Measurements from ENCODE around the gene CFAP100.

DNA sequence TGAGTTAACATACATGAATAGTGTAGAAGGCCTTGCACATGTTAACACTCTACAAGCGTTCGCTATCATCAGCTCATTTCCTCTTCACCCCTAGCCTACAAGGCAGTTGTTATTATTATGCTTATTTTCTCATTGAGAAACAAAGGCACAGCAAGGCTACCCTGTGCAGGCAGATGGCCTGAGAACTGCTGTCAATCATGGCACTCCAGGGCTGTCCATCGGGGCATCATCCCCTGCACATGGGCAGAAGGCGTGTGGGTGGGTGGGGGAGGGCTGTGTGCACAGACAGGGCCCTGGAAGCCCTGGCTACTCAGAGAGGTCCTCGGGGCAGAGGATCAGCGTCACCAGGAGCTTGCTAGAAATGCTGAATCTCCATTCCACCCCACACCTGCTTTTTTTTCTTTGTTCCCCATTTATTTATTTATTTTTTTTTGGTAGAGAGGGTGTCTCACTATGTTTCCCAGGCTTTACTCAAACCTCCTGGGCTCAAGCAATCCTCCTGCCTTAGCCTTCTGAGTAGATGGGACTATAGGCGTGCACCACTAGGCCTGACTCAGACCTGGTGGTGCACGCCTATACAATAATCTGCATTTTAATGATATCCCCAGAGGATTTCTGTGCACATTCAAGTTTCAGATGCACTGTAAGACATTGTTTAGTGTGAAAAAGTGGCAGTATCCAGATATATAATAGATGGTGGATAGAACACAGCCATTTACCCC, 90.6 kb downstream of the CFAP100 start:
- TF ChIP-seq, protein P1, sequence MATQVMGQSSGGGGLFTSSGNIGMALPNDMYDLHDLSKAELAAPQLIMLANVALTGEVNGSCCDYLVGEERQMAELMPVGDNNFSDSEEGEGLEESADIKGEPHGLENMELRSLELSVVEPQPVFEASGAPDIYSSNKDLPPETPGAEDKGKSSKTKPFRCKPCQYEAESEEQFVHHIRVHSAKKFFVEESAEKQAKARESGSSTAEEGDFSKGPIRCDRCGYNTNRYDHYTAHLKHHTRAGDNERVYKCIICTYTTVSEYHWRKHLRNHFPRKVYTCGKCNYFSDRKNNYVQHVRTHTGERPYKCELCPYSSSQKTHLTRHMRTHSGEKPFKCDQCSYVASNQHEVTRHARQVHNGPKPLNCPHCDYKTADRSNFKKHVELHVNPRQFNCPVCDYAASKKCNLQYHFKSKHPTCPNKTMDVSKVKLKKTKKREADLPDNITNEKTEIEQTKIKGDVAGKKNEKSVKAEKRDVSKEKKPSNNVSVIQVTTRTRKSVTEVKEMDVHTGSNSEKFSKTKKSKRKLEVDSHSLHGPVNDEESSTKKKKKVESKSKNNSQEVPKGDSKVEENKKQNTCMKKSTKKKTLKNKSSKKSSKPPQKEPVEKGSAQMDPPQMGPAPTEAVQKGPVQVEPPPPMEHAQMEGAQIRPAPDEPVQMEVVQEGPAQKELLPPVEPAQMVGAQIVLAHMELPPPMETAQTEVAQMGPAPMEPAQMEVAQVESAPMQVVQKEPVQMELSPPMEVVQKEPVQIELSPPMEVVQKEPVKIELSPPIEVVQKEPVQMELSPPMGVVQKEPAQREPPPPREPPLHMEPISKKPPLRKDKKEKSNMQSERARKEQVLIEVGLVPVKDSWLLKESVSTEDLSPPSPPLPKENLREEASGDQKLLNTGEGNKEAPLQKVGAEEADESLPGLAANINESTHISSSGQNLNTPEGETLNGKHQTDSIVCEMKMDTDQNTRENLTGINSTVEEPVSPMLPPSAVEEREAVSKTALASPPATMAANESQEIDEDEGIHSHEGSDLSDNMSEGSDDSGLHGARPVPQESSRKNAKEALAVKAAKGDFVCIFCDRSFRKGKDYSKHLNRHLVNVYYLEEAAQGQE (IDR thresholded peaks at IDR 0.05; ENCODE audit: low read depth), result no peak
- no peak for TF ChIP-seq RAD21 (IDR thresholded peaks at IDR 0.05; ENCODE audit: low read depth)
- no peak for TF ChIP-seq TAF1 (IDR thresholded peaks at IDR 0.05; ENCODE audit: low read depth)
- TF ChIP-seq YY1 (IDR thresholded peaks at IDR 0.05; ENCODE audit: low read depth), result no peak
- TF ChIP-seq TCF12 (IDR thresholded peaks at IDR 0.05; ENCODE audit: low read depth), result no peak
- TF ChIP-seq CEBPB (IDR thresholded peaks at IDR 0.05), result no peak
- TF ChIP-seq, protein P2, sequence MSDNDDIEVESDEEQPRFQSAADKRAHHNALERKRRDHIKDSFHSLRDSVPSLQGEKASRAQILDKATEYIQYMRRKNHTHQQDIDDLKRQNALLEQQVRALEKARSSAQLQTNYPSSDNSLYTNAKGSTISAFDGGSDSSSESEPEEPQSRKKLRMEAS (IDR thresholded peaks at IDR 0.05), result no peak

Data from Ishikawa (cell line).